Small intestine (tissue), 7 donors: Measurements from ENCODE around the gene TRPM1. TPM values are rescaled to one million over a fixed set of nuclear protein-coding genes. Genes with fewer than 3 reads are reported as not detected.

Experiments
- DNase-seq, 2 donors: peaks; one replicate each; pipeline versions ENCODE4 v3.0.0 to v3.0.0-alpha.2; 2013
- FAIRE-seq: peaks from 2 replicates; lab custom pipeline; 2012; peaks lifted over from hg19 to GRCh38; lab: Jason Lieb, UNC
- H3K27ac ChIP-seq, 3 donors: one replicate each; pipeline ENCODE4 v1.5.1; 2013; ENCODE audit warnings: low read length in 2 of 3, mild to moderate bottlenecking in 2 of 3, control low read depth in 1 of 3, inconsistent platforms in 1 of 3, low read depth in 1 of 3, moderate library complexity in 1 of 3
- H3K27me3 ChIP-seq, 3 donors: one replicate each; pipeline ENCODE4 v1.6.1; 2013; ENCODE audit warnings: low read length in 3 of 3, inconsistent platforms in 1 of 3; ENCODE audit not compliant: control insufficient read depth in 3 of 3, insufficient read depth in 3 of 3
- H3K36me3 ChIP-seq, 3 donors: one replicate each; pipeline ENCODE4 v1.6.1; 2013; ENCODE audit warnings: low read length in 3 of 3, inconsistent platforms in 1 of 3, low read depth in 1 of 3, mild to moderate bottlenecking in 1 of 3, moderate library complexity in 1 of 3; ENCODE audit not compliant: control insufficient read depth in 3 of 3, insufficient read depth in 2 of 3
- H3K4me1 ChIP-seq, 3 donors: one replicate each; pipeline ENCODE4 v1.6.1; 2013; ENCODE audit warnings: low read length in 2 of 3, inconsistent platforms in 1 of 3, low read depth in 1 of 3, mild to moderate bottlenecking in 1 of 3, moderate library complexity in 1 of 3; ENCODE audit not compliant: control insufficient read depth in 3 of 3, insufficient read depth in 2 of 3
- H3K4me3 ChIP-seq, 3 donors: one replicate each; pipeline ENCODE4 v1.5.1; 2013; ENCODE audit warnings: low read length in 3 of 3, control low read depth in 1 of 3, inconsistent platforms in 1 of 3, low read depth in 1 of 3, mild to moderate bottlenecking in 1 of 3, moderate library complexity in 1 of 3
- H3K9me3 ChIP-seq, 2 donors: one replicate each; pipeline ENCODE4 v1.6.1; 2013; ENCODE audit warnings: low read depth in 1 of 2, low read length in 1 of 2; ENCODE audit not compliant: control insufficient read depth in 2 of 2, insufficient read depth in 1 of 2
- WGBS, 3 donors: extraction: QIAGEN DNeasy Blood & Tissue Kit; methylation state at CpG; one replicate each; pipeline ENCODE4 v1.1.7; 2013; 5-methylcytosine and 5-hydroxymethylcytosine counted together
- polyA plus RNA-seq, 4 donors: library from polyadenylated mRNA; stranded (reverse) in 3 of 4; unstranded in 1 of 4; fragments of 200-250 nt in 3 of 4; fragments of 120-200 nt in 1 of 4; gene quantifications; one replicate each; pipeline versions ENCODE4 v1.2.1 to v1.2.3, GENCODE V29; 2013
- donor health status: healthy with polysubstance abuse.
- donor health status: control.
- donor health status: control.
- donor health status: Bipolar disorder and iron deficiency.
- donor health status: healthy.

Gene TRPM1
- polyA plus RNA-seq, 4 donors, result under 0.01 TPM; not detected in 3

DNA sequence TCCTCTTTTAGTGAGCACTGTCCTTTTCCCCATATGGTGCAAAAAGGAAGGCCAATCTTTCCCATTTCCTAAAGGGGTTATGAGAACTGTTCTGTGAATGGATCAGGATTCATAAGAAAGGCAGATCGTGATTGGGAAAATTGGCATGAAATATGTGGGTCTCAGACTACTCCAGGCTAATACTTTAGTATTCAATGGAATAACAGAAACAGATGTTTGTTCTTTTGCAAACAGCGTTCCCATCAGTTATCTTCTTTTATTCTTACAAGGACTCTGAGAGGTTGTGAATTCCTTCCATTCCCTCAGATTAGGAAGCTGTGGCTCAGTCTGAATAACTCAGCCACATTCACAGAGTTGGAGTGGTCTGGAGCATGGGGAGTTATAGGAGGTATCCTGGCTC lies 58.8 kb downstream of the TRPM1 start:
- no peak for FAIRE-seq
- WGBS, 3 donors, result 72 to 84% (median 74%) methylated on average over 2 of the region's 2 CpGs
- H3K36me3 ChIP-seq, result no peaks in the 10 kb centered on the region

DNA sequence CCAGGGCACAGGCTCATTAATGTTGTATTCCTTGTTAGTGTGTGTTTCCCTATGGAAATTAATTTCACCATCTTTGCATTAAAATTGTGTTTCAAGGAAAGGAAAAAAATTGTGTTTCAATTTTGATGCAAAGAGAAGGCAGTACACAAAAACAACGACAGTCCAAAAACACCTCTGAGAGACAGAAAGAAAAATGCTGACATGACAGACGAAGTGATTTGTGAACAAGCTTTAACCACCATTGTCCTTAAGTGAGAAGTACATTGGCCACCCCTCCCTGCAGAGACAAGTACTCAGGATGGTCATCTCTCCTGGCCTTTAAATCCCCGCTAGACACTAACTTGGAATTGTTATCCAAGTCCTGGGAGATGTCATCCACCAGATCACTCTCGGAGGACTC lies 59.9 kb downstream of the TRPM1 start:
- Histone ChIP-seq H3K27me3 (peaks cover 0 to 2% (median 0%) of the 10 kb centered on the region in 3 donors), H3K4me3 (no peak overlapping the region), H3K27ac (no peak overlapping the region), H3K4me1 (no peaks in the 10 kb centered on the region), H3K36me3 (no peaks in the 10 kb centered on the region), H3K9me3 (no peaks in the 10 kb centered on the region)
- FAIRE-seq, result no peak
- no peak for DNase-seq
- WGBS, 3 donors, result 94 to 95% (median 95%) methylated on average over 4 of the region's 4 CpGs

More for the DNA sequence above, 58.8 kb downstream of the TRPM1 start:
- Histone ChIP-seq H3K9me3 (no peaks in the 10 kb centered on the region), H3K27ac (no peak overlapping the region), H3K4me3 (no peak overlapping the region), H3K4me1 (no peaks in the 10 kb centered on the region), H3K27me3 (peaks cover 0 to 2% (median 2%) of the 10 kb centered on the region in 3 donors)
- no peak for DNase-seq

- DNase-seq (no peak), FAIRE-seq (no peak)
- no peaks in the 10 kb centered on the region for H3K4me1 ChIP-seq
- H3K27ac ChIP-seq, result no peak overlapping the region
- WGBS, 3 donors, result 86 to 91% (median 87%) methylated on average over 7 to 8 of the region's 8 CpGs
- peaks cover 0 to 2% (median 0%) of the 10 kb centered on the region in 3 donors for H3K27me3 ChIP-seq
- H3K4me3 ChIP-seq, result no peak overlapping the region
- H3K36me3 ChIP-seq, result no peaks in the 10 kb centered on the region
- H3K9me3 ChIP-seq, result no peaks in the 10 kb centered on the region
Measured at GRCh38 chr15:31040611-31041010, 60.9 kb downstream of the TRPM1 start.

GRCh38 chr15:31039961-31040360 lies 61.6 kb downstream of the TRPM1 start:
- no peak overlapping the region for H3K27ac ChIP-seq
- no peaks in the 10 kb centered on the region for H3K9me3 ChIP-seq
- FAIRE-seq (no peak), DNase-seq (no peak)
- H3K4me1 ChIP-seq, result no peaks in the 10 kb centered on the region
- H3K27me3 ChIP-seq, result peaks cover 0 to 2% (median 0%) of the 10 kb centered on the region in 3 donors
- H3K4me3 ChIP-seq, result no peak overlapping the region
- no peaks in the 10 kb centered on the region for H3K36me3 ChIP-seq
- WGBS, 3 donors, result 90 to 94% (median 92%) methylated on average over 16 of the region's 16 CpGs

DNA sequence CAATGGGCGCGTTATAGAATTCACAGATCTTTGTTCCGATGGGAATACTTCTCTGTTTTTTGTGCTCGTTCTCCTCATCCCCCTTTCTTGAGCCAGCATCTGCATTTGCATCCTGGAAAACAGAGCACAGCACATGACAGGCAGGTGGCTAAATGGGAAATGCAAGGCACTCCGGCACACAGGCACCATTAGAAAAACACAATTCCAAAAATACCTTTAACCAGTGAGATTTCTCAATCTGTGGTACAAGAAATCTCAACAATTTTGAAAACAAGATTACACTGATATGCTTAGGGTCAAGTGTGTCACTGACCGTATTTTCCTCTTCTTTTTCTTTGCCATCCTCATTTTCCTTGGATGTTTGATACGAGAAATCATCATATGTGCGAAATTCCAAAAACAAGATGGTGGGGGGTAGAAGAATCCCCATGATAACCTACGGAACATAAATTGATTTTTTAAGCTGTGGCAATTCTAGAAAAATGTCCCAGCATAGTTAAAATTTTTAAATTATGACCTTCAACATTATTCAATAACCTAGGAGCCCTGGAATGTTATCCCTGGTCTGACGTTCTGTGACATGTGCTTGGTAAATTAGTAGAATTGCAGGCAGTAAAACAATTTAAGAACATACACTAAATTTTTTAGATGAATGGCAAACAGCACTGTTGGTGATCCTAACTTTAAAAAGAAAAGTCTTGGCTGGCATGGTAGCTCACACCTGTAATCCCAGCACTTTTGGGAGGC lies 63.6 kb downstream of the TRPM1 start:
- no peak for FAIRE-seq
- H3K4me3 ChIP-seq, result no peak overlapping the region
- DNase-seq, result no peak
- no peaks in the 10 kb centered on the region for H3K4me1 ChIP-seq
- H3K36me3 ChIP-seq, result no peaks in the 10 kb centered on the region
- H3K27ac ChIP-seq, result no peak overlapping the region
- peaks cover 0 to 2% (median 0%) of the 10 kb centered on the region in 3 donors for H3K27me3 ChIP-seq
- H3K9me3 ChIP-seq, result no peaks in the 10 kb centered on the region
- 86 to 88% (median 86%) methylated on average over 10 of the region's 10 CpGs for WGBS, 3 donors

DNA sequence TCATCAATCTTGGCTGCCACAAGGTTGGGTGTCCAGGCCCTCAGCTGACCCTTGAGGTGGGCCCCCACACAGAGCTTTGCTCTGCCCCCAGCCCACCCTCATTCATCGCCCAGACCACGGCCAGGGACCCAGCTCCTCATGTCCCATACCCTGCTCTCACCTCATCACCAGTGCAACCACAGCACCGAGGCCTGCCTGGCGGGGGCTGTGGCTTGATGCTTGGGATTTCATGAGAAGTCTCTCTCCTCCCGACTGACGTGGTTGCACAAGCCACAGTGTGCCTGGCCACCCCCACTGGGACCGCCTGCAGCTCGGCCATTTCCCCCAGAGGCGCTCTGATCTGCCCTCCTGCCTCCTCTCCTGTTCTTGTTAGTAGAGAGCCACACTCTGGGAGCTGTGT lies 64.7 kb downstream of the TRPM1 start:
- FAIRE-seq (no peak), DNase-seq (no peak)
- Histone ChIP-seq H3K9me3 (no peaks in the 10 kb centered on the region), H3K4me1 (no peaks in the 10 kb centered on the region), H3K27me3 (peaks cover 0 to 2% (median 0%) of the 10 kb centered on the region in 3 donors), H3K27ac (no peak overlapping the region), H3K4me3 (no peak overlapping the region), H3K36me3 (no peaks in the 10 kb centered on the region)
- WGBS, 3 donors, result 88 to 98% (median 89%) methylated on average over 9 of the region's 9 CpGs

GRCh38 chr15:31035610-31036009 lies 65.9 kb downstream of the TRPM1 start:
- Histone ChIP-seq H3K27me3 (peaks cover 0 to 2% (median 0%) of the 10 kb centered on the region in 3 donors), H3K9me3 (no peaks in the 10 kb centered on the region), H3K4me3 (no peak overlapping the region), H3K27ac (no peak overlapping the region), H3K4me1 (no peaks in the 10 kb centered on the region), H3K36me3 (no peaks in the 10 kb centered on the region)
- DNase-seq (no peak), FAIRE-seq (no peak)
- 81 to 92% (median 87%) methylated on average over 7 of the region's 7 CpGs for WGBS, 3 donors

GRCh38 chr15:31034152-31034551 lies 67.4 kb downstream of the TRPM1 start:
- no peaks in the 10 kb centered on the region for H3K36me3 ChIP-seq
- FAIRE-seq, result no peak
- DNase-seq, result no peak
- 43 to 56% (median 55%) methylated on average over 4 of the region's 4 CpGs for WGBS, 3 donors
- no peaks in the 10 kb centered on the region for H3K4me1 ChIP-seq
- no peak overlapping the region for H3K4me3 ChIP-seq
- H3K9me3 ChIP-seq, result no peaks in the 10 kb centered on the region
- H3K27me3 ChIP-seq, result no peaks in the 10 kb centered on the region
- no peak overlapping the region for H3K27ac ChIP-seq
